WTC11 (cell line): Measurements from ENCODE around the gene ITPR2.

Experiments
- CREM ChIP-seq: sonication (generic); formaldehyde crosslinking; IDR thresholded peaks from 2 replicates; pipeline ENCODE4 v1.8.1; 2022; ENCODE audit warnings: mild to moderate bottlenecking, missing genetic modification reagents, moderate library complexity
- ESRRA ChIP-seq: sonication (generic); formaldehyde crosslinking; IDR thresholded peaks from 2 replicates; pipeline ENCODE4 v1.8.1; 2022; ENCODE audit warnings: mild to moderate bottlenecking, missing genetic modification reagents, borderline replicate concordance
- OVOL2 ChIP-seq: fragments of 250-450 bp; sonication (Bioruptor Pico); IDR thresholded peaks from 2 replicates; pipeline ENCODE4 v1.9.0; 2021; ENCODE audit warnings: mild to moderate bottlenecking, borderline replicate concordance
- PRRX2 ChIP-seq: fragments of 250-450 bp; sonication (Bioruptor Pico); IDR thresholded peaks from 2 replicates; pipeline ENCODE4 v1.8.0; 2021; ENCODE audit warnings: mild to moderate bottlenecking
- SP1 ChIP-seq: sonication (generic); formaldehyde crosslinking; conservative IDR thresholded peaks from 2 replicates; pipeline ENCODE4 v1.8.1; 2022; ENCODE audit warnings: missing genetic modification reagents
- TCF7 ChIP-seq: sonication (generic); formaldehyde crosslinking; IDR thresholded peaks from 2 replicates; pipeline ENCODE4 v1.8.0; 2022; ENCODE audit warnings: mild to moderate bottlenecking, low read depth, missing genetic modification reagents, moderate library complexity
- ZNF416 ChIP-seq: fragments of 250-450 bp; sonication (Bioruptor Pico); IDR thresholded peaks from 2 replicates; pipeline ENCODE4 v1.9.0; 2021; ENCODE audit warnings: mild to moderate bottlenecking, inconsistent platforms
- TF ChIP-seq, protein P1 (sequence below): fragments of 200-600 bp; IDR thresholded peaks from 2 replicates; pipeline ENCODE4 v1.8.0; 2022; ENCODE audit warnings: antibody characterized with exemption
- TF ChIP-seq, protein P2 (sequence below): fragments of 250-450 bp; sonication (Bioruptor Pico); IDR thresholded peaks from 2 replicates; pipeline ENCODE4 v1.9.0; 2021; ENCODE audit warnings: mild to moderate bottlenecking
- TF ChIP-seq, protein P3 (sequence below): sonication (generic); formaldehyde crosslinking; conservative IDR thresholded peaks from 2 replicates; pipeline ENCODE4 v1.8.1; 2022; ENCODE audit warnings: mild to moderate bottlenecking, missing genetic modification reagents
- TF ChIP-seq, protein P4 (sequence below): sonication (generic); formaldehyde crosslinking; IDR thresholded peaks from 2 replicates; pipeline ENCODE4 v1.8.0; 2022; ENCODE audit warnings: mild to moderate bottlenecking, missing genetic modification reagents
- TF ChIP-seq, protein P5 (sequence below): sonication (generic); formaldehyde crosslinking; IDR thresholded peaks from 2 replicates; pipeline ENCODE4 v1.8.0; 2022; ENCODE audit warnings: mild to moderate bottlenecking, missing genetic modification reagents
- TF ChIP-seq, protein P6 (sequence below): sonication (generic); formaldehyde crosslinking; IDR thresholded peaks from 2 replicates; pipeline ENCODE4 v1.8.0; 2022; ENCODE audit warnings: mild to moderate bottlenecking, missing genetic modification reagents
- TF ChIP-seq, protein P7 (sequence below): fragments of 250-450 bp; sonication (Bioruptor Pico); IDR thresholded peaks from 2 replicates; pipeline ENCODE4 v2.1.2; 2022; ENCODE audit warnings: mild to moderate bottlenecking, moderate library complexity

DNA sequence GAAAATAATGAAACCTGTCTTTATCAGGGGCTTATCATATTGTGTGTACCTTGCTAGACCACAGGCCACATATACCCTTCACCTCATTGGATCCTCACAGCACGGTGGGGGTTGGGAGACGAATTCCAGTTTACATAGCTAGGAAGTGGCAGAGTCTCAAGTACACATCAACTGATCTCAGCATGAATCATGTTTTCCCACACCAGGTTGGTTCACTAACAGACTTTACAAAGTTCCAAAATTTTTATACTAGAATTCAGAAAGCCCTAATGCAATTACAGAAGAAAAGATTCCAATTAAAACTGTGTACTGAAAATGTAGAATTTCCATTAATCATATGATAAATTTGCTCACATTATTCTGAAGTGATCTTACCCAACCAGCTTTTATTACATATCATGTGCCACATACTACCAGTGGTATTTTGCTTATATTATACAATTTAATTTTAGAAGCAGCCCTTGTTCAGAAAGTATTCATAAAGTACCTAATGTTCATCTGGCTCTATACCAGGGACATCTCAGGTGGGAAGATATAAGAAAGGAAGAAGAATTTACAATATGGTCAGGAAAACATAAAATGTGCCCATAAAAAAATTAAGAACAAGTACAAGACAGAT, 196.2 kb downstream of the ITPR2 start:
- TF ChIP-seq, protein P1, sequence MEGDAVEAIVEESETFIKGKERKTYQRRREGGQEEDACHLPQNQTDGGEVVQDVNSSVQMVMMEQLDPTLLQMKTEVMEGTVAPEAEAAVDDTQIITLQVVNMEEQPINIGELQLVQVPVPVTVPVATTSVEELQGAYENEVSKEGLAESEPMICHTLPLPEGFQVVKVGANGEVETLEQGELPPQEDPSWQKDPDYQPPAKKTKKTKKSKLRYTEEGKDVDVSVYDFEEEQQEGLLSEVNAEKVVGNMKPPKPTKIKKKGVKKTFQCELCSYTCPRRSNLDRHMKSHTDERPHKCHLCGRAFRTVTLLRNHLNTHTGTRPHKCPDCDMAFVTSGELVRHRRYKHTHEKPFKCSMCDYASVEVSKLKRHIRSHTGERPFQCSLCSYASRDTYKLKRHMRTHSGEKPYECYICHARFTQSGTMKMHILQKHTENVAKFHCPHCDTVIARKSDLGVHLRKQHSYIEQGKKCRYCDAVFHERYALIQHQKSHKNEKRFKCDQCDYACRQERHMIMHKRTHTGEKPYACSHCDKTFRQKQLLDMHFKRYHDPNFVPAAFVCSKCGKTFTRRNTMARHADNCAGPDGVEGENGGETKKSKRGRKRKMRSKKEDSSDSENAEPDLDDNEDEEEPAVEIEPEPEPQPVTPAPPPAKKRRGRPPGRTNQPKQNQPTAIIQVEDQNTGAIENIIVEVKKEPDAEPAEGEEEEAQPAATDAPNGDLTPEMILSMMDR, result no peak
- TF ChIP-seq CREM, result no peak
- TF ChIP-seq, protein P2, sequence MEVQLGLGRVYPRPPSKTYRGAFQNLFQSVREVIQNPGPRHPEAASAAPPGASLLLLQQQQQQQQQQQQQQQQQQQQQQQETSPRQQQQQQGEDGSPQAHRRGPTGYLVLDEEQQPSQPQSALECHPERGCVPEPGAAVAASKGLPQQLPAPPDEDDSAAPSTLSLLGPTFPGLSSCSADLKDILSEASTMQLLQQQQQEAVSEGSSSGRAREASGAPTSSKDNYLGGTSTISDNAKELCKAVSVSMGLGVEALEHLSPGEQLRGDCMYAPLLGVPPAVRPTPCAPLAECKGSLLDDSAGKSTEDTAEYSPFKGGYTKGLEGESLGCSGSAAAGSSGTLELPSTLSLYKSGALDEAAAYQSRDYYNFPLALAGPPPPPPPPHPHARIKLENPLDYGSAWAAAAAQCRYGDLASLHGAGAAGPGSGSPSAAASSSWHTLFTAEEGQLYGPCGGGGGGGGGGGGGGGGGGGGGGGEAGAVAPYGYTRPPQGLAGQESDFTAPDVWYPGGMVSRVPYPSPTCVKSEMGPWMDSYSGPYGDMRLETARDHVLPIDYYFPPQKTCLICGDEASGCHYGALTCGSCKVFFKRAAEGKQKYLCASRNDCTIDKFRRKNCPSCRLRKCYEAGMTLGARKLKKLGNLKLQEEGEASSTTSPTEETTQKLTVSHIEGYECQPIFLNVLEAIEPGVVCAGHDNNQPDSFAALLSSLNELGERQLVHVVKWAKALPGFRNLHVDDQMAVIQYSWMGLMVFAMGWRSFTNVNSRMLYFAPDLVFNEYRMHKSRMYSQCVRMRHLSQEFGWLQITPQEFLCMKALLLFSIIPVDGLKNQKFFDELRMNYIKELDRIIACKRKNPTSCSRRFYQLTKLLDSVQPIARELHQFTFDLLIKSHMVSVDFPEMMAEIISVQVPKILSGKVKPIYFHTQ (CRISPR knock-in tag), result no peak
- TF ChIP-seq, protein P3, sequence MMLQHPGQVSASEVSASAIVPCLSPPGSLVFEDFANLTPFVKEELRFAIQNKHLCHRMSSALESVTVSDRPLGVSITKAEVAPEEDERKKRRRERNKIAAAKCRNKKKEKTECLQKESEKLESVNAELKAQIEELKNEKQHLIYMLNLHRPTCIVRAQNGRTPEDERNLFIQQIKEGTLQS, result no peak
- TF ChIP-seq, protein P4, sequence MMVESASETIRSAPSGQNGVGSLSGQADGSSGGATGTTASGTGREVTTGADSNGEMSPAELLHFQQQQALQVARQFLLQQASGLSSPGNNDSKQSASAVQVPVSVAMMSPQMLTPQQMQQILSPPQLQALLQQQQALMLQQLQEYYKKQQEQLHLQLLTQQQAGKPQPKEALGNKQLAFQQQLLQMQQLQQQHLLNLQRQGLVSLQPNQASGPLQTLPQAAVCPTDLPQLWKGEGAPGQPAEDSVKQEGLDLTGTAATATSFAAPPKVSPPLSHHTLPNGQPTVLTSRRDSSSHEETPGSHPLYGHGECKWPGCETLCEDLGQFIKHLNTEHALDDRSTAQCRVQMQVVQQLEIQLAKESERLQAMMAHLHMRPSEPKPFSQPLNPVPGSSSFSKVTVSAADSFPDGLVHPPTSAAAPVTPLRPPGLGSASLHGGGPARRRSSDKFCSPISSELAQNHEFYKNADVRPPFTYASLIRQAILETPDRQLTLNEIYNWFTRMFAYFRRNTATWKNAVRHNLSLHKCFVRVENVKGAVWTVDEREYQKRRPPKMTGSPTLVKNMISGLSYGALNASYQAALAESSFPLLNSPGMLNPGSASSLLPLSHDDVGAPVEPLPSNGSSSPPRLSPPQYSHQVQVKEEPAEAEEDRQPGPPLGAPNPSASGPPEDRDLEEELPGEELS (CRISPR knock-in tag), result no peak
- TF ChIP-seq, protein P5, sequence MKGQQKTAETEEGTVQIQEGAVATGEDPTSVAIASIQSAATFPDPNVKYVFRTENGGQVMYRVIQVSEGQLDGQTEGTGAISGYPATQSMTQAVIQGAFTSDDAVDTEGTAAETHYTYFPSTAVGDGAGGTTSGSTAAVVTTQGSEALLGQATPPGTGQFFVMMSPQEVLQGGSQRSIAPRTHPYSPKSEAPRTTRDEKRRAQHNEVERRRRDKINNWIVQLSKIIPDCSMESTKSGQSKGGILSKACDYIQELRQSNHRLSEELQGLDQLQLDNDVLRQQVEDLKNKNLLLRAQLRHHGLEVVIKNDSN, result no peak
- no peak for TF ChIP-seq TCF7
- no peak for TF ChIP-seq OVOL2 (CRISPR knock-in tag)
- TF ChIP-seq PRRX2, result no peak
- TF ChIP-seq, protein P6, sequence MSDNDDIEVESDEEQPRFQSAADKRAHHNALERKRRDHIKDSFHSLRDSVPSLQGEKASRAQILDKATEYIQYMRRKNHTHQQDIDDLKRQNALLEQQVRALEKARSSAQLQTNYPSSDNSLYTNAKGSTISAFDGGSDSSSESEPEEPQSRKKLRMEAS, result no peak
- TF ChIP-seq ESRRA (CRISPR knock-in tag), result no peak
- no peak for TF ChIP-seq ZNF416 (CRISPR knock-in tag)
- TF ChIP-seq, protein P7, sequence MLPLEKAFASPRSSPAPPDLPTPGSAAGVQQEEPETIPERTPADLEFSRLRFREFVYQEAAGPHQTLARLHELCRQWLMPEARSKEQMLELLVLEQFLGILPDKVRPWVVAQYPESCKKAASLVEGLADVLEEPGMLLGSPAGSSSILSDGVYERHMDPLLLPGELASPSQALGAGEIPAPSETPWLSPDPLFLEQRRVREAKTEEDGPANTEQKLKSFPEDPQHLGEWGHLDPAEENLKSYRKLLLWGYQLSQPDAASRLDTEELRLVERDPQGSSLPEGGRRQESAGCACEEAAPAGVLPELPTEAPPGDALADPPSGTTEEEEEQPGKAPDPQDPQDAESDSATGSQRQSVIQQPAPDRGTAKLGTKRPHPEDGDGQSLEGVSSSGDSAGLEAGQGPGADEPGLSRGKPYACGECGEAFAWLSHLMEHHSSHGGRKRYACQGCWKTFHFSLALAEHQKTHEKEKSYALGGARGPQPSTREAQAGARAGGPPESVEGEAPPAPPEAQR, result no peak
- TF ChIP-seq SP1 (CRISPR knock-in tag), result no peak
